ENCODE measurements around the gene VAV2.

VAV2 gene

DNA sequence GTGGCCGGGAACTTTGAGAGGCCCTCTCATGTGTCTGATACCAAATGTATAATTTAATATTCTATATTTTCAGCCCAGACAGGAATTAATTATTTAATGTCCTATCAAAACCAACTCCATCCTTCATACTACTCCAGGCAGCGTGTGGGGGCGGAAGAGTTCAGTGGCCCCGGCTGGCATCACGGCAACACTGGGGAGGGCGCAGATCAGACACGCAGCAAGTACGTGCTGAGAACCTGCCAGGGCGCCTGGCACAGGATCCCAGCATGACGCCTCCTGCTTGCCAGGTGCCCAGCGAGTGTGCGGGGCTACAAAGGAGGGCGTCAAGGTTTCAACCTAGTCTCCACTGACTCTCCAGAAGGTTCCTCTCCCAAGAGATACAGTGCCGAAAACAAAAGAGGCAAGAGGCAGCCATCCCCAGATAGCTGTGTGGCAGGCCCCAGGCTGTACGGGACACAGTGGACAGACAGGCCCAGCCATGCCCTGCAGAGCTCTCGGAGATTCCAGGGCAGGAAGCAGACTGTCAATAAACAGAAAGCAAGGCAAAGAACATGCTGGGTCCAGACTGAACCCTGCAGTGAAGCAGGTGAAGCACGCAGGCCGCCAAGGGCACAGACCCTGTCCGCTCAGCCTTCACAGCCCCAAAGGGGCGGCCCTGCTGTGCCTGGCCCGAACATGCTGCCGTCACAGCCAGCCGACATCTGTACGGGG lies 110.3 kb downstream of the VAV2 start:
- TF ChIP-seq, protein P1, sequence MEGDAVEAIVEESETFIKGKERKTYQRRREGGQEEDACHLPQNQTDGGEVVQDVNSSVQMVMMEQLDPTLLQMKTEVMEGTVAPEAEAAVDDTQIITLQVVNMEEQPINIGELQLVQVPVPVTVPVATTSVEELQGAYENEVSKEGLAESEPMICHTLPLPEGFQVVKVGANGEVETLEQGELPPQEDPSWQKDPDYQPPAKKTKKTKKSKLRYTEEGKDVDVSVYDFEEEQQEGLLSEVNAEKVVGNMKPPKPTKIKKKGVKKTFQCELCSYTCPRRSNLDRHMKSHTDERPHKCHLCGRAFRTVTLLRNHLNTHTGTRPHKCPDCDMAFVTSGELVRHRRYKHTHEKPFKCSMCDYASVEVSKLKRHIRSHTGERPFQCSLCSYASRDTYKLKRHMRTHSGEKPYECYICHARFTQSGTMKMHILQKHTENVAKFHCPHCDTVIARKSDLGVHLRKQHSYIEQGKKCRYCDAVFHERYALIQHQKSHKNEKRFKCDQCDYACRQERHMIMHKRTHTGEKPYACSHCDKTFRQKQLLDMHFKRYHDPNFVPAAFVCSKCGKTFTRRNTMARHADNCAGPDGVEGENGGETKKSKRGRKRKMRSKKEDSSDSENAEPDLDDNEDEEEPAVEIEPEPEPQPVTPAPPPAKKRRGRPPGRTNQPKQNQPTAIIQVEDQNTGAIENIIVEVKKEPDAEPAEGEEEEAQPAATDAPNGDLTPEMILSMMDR (IDR thresholded peaks at IDR 0.05; ENCODE audit: insufficient read depth, missing control alignments): no peak
- DNase-seq (ENCODE audit: insufficient read length, low spot score): no peak
- FAIRE-seq: no peak

DNA sequence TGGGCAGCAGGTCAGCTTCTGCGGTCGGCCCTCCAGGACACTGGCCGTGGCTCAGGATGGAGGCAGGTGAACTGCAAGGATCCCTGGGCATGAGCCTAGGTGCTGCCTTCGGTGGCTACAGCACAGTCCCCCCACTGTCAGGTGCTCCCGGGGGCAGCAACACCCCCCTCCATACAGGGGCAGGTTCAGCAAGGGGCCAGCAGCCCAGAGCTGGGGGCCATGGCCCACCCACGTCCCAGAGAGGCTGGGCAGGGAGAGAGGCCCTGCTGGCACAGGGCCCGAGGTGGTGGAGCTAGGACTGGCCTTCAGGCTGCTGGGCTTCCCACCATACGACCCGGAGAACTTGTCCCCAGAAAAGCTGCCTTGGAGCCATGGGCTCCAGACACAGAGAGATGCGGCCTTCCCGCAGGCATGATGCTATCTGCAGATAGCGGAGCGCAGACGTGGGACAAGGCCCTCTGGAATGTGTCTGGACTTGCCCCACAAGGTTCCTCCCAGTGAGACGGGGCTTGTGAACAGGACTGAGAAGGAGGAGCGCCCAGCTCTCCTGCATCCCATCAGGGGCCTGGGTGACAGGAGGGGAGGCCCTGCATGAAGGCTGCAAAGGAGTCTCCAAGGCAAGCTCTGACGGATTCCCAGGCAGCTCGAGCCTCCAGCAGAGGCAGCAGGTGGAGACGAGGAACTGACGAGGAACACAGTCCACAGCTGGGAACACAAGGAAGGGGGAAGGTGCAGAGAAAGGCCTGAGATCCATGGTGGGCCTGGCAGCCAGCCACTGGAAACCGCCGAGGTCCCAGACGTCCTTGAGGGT lies 111.1 kb downstream of the VAV2 start:
- DNase-seq (ENCODE audit: insufficient read length, low spot score) (no peak), FAIRE-seq (no peak)
- TF ChIP-seq, protein P1 (IDR thresholded peaks at IDR 0.05; ENCODE audit: insufficient read depth, missing control alignments): no peak

DNA sequence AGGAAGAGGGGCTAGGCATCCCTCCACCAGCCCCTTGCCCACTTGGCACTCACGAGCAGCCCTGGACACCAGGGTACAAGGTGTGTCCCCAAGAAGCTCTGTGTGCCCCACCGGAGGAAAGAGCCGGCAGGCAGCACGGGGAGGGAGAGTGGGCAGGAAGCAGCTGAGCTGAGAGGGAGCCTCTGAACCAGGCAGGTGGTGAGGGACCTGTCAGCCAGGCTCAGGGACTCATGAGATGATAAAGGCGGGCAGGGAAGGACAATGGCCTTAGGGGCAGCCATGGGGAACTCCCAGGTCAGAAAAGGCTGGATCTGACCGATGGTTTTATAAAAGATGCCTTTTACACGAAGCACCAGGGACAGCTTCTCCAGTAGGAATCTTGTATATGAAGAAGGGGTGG lies 112.0 kb downstream of the VAV2 start:
- DNase-seq (ENCODE audit: insufficient read length, low spot score) (no peak), FAIRE-seq (no peak)
- TF ChIP-seq, protein P1 (IDR thresholded peaks at IDR 0.05; ENCODE audit: insufficient read depth, missing control alignments): no peak

DNA sequence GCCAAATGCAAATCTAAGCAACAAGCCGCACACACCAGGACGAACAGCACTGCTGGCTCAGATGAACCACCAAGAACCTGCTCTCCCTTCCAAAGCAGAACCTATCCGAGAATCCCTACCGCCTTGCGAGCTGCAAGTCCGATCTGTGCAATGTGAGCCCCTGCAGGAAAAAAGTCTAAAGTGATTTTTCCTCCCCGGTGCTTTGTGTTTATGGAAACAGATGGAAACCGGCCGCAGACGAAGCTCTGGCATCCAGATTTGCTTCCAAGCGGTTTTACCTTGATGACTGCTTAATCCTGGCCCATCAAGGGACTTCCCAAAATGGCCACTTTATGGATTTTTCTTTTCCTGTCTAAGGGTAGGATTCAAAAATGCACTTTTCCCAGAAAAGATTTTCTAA lies 112.5 kb downstream of the VAV2 start:
- TF ChIP-seq, protein P1 (IDR thresholded peaks at IDR 0.05; ENCODE audit: insufficient read depth, missing control alignments): no peak
- FAIRE-seq: no peak
- DNase-seq (ENCODE audit: insufficient read length, low spot score): no peak

DNA sequence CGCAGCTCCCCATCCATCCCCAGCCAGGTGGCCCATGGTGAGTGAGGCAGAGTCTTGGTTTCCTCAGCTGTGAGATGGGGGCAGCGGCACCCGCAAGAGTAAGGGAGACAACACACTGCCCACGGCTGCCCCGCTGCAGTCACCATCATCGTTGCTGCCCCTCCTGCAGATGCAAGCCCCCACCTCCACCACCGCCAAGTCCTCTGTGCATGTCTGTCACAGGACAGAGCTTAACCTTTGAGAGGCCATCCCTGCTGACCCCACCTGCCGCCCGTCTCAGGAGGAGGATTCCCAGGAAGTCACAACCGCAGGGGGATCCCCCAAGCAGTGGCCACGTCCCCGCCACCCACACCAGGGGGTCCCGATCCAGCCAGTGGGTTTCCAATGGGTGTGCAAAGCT lies 113.7 kb downstream of the VAV2 start:
- DNase-seq (ENCODE audit: insufficient read length, low spot score) (no peak), FAIRE-seq (no peak)
- TF ChIP-seq, protein P1 (IDR thresholded peaks at IDR 0.05; ENCODE audit: insufficient read depth, missing control alignments): no peak

DNA sequence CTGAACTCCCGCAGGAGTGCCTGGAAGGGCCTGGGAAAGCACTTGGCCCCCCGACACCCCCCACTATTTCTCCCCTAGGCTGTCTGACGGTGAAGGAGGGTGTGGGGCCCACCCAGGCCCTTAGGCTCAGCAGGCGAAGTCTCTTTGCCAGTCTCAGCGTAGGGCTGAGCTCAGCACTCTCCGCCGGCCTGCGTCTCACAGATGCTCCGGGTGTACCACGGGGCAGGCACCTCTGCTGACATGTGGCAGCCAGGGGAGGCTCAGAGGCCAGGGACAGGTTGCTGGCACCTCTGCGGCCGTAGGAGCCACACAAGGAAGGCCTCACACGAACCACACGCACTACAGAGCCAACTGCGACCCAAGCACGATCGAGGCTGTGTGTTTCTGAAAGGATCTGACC lies 114.2 kb downstream of the VAV2 start:
- no peak for FAIRE-seq
- TF ChIP-seq, protein P1 (IDR thresholded peaks at IDR 0.05; ENCODE audit: insufficient read depth, missing control alignments): no peak
- no peak for DNase-seq (ENCODE audit: insufficient read length, low spot score)

DNA sequence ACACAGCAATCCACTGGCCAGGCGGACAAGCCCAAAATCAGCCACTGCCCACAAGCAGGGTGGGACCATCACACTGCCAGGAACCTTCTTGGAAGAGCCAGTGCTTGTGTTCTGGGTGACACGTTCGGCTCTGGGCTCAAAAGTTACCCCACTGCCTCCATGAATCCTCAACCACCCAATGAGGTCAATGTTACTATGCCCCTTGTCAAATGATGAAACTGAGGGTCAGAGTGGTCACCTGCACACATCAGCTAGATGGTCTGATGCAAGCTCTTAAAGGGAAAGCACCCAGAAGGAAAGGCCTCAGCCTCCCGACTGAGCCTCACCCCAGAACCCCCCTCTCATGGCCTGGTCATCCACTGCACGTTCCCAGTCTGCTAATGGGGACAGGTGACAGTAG lies 114.8 kb downstream of the VAV2 start:
- FAIRE-seq: no peak
- TF ChIP-seq, protein P1 (IDR thresholded peaks at IDR 0.05; ENCODE audit: insufficient read depth, missing control alignments): no peak
- no peak for DNase-seq (ENCODE audit: insufficient read length, low spot score)

All from D721Med (cell line).